Natural killer cell treated with Interleukin-12 subunit alpha and Interleukin-12 subunit beta and Interleukin-15 and Interleukin-18, amount 100 ng/mL, for 72 hours (primary cell): Measurements from ENCODE around the gene MMP14. TPM values are rescaled to one million over a fixed set of nuclear protein-coding genes. Genes with fewer than 3 reads are reported as not detected.

Experiments
- ATAC-seq, 2 donors: fragments of 150-1000 bp; cut with Tn5 transposase in 1 of 2; sonication (Bioruptor Pico), chemical (Tn5 transposase) in 1 of 2; 2 replicates each; pipeline ENCODE4 v1.10.0; 2021
- DNase-seq: peaks from one replicate; pipeline ENCODE4 v3.0.0; 2022; ENCODE audit warnings: low spot score
- H3K27ac Mint-ChIP-seq, 2 donors: 1 replicate in 1 of 2; 2 replicates in 1 of 2; pipeline ENCODE4 v1.8.0; 2022; ENCODE audit warnings: mixed read lengths in 2 of 2, mild to moderate bottlenecking in 1 of 2, moderate library complexity in 1 of 2
- H3K27me3 Mint-ChIP-seq, 2 donors: 1 replicate in 1 of 2; 2 replicates in 1 of 2; pipeline ENCODE4 v1.8.0; 2022; ENCODE audit warnings: mixed read lengths in 2 of 2
- H3K36me3 Mint-ChIP-seq: one replicate; pipeline ENCODE4 v1.8.0; 2022; ENCODE audit warnings: mixed read lengths
- H3K4me1 Mint-ChIP-seq, 2 donors: 1 replicate in 1 of 2; 2 replicates in 1 of 2; pipeline ENCODE4 v1.8.0; 2022; ENCODE audit warnings: low read depth in 2 of 2, mixed read lengths in 2 of 2, mild to moderate bottlenecking in 1 of 2
- H3K4me3 Mint-ChIP-seq: one replicate; pipeline ENCODE4 v1.8.0; 2022; ENCODE audit warnings: mixed read lengths
- H3K9me3 Mint-ChIP-seq: 2 replicates; pipeline ENCODE4 v1.8.0; 2022; ENCODE audit warnings: mixed read lengths
- total RNA-seq, 2 donors: library from RNA; stranded (reverse); gene quantifications; one replicate each; pipeline ENCODE4 v1.2.3, GENCODE V29; 2022

MMP14 gene
- total RNA-seq, 2 donors from 2014 or later = 3.7 to 8.0 TPM

DNA sequence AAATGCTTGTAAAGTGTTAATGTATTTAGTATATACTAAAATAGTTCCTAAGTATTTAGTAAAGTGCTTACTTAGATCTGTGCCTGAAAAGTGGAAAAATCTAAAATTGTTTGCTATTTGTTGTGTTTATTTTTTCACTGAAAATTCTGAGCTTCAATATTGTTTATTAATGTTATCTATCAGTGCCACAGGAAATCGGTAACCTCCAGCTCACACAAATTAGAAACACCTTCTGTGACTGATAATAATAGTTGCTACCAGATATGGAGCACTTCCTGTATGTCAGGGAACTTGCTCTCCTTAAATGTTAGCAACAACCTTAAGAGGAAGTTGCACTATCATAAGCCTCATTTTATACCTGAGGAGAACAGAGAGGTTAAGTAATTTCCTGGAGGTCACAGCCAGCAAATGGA is 34.4 kb downstream of the MMP14 start:
- ATAC-seq (peak; percentile 2 to 51), DNase-seq (no peak)
- peaks cover 18 to 20% of the 10 kb centered on the region in 2 donors for H3K4me1 Mint-ChIP-seq
- peaks cover 4% of the 10 kb centered on the region for H3K36me3 Mint-ChIP-seq
- no peaks in the 10 kb centered on the region for H3K9me3 Mint-ChIP-seq
- H3K4me3 Mint-ChIP-seq = peak overlapping the region; percentile 90
- peak overlapping the region; percentile 95 to 98 for H3K27ac Mint-ChIP-seq
- H3K27me3 Mint-ChIP-seq = no peaks in the 10 kb centered on the region

DNA sequence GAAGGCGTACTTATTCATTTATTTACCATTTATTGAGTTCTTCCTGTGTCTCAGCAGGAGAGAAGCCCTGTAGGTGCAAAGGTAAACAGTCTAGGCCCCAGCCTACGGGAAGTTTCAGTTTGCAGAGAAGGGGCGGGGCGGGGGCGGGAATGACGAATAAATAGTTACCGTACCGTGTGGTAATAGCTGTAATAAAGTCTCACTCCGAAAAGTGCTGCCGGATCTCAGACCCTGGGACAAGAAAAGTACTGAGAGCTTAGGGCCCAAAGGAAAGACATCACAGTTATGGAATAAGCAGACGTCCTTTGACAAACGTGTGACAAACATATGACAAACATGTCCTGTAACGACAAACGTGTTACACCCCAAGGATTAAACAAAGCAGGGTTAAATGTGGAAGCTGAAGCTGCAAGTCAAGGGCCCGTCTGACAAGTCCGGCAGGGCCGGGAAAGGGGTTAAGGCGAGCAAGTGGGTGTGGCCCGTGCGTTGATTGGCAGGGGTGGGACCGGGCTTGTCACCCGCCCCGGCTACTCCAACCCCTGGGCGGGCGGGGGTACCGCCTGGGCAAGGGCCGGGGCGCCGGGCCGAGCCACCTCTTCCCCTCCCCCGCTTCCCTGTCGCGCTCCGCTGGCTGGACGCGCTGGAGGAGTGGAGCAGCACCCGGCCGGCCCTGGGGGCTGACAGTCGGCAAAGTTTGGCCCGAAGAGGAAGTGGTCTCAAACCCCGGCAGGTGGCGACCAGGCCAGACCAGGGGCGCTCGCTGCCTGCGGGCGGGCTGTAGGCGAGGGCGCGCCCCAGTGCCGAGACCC is 35.0 kb downstream of the MMP14 start, which contains the start of gene LRP10:
Gene LRP10 (plus strand): TSS at position 517 of the 809 bp plus-strand sequence. CDS start 564 bp downstream, outside the sequence.
- H3K36me3 Mint-ChIP-seq = peaks cover 4% of the 10 kb centered on the region
- H3K9me3 Mint-ChIP-seq = no peaks in the 10 kb centered on the region
- DNase-seq (peak; percentile 90), ATAC-seq (peak; percentile 93 to 95)
- peaks cover 18 to 20% of the 10 kb centered on the region in 2 donors for H3K4me1 Mint-ChIP-seq
- peak within 1 kb of the TSS; percentile 90 for H3K4me3 Mint-ChIP-seq
- H3K27ac Mint-ChIP-seq = peak within 1 kb of the TSS; percentile 95 to 98
- no peaks in the 10 kb centered on the region for H3K27me3 Mint-ChIP-seq

DNA sequence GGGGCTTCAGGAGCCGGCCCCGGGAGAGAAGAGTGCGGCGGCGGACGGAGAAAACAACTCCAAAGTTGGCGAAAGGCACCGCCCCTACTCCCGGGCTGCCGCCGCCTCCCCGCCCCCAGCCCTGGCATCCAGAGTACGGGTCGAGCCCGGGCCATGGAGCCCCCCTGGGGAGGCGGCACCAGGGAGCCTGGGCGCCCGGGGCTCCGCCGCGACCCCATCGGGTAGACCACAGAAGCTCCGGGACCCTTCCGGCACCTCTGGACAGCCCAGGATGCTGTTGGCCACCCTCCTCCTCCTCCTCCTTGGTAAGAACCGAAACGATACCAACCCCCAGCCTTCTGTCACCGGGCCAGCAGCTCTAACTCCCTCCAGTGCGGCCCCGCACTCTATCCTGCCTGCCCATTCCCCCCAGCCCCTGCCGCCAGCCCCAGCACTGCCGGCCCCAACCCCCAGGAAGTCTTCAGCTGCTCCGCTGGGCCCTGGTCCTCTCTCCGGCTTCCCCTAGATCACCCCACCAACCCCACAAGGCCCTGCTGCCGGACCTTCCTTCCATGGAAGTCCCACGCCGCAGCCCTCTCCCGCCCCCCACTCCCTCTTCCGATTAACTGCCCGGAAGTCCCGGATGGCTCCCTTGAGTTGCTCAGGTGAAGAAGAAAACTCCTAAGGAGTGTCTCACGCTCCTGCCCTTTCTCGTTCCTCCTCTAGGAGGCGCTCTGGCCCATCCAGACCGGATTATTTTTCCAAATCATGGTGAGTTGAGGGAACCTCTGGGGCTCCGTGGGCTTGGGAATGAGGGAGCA is 35.8 kb downstream of the MMP14 start:
- Mint-ChIP-seq H3K4me1 (peaks cover 18 to 20% of the 10 kb centered on the region in 2 donors), H3K27me3 (no peaks in the 10 kb centered on the region), H3K4me3 (peak overlapping the region; percentile 90), H3K9me3 (no peaks in the 10 kb centered on the region), H3K27ac (peak overlapping the region; percentile 95 to 97), H3K36me3 (peaks cover 4% of the 10 kb centered on the region)
- DNase-seq (peak; percentile 77), ATAC-seq (peak; percentile 50 to 59)

DNA sequence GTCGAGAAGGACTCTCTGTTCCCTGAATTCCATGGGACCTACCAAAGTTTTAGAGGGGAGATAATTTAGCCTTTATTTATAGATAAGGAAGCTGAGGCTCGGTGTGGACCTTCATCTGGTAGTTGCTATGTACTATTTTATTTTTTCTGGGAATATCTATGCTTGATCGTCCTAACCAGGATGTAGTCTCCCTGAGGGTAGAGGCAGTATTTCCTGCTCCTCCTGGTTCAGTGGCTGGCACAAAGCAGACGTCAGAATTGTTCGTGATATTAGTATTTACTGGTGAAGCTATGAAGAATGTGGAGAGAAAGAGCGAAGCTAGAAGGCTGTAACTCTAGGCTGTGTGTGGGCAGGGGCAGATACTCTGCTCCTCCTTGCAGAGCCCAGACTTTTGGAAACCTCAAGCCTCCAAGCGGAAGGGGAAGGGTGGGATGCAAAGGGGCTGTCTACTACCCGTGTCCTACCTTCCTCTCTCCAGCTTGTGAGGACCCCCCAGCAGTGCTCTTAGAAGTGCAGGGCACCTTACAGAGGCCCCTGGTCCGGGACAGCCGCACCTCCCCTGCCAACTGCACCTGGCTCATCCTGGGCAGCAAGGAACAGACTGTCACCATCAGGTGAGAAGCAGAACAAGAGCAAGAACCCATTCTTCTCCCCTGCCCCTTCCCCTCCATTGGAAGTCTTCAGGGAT is 36.6 kb downstream of the MMP14 start:
- Mint-ChIP-seq H3K9me3 (no peaks in the 10 kb centered on the region), H3K36me3 (peaks cover 4% of the 10 kb centered on the region), H3K27me3 (no peaks in the 10 kb centered on the region), H3K4me1 (peaks cover 18 to 21% of the 10 kb centered on the region in 2 donors), H3K27ac (peak overlapping the region; percentile 95 to 97), H3K4me3 (peak overlapping the region; percentile 90)
- no peak for ATAC-seq
- no peak for DNase-seq

DNA sequence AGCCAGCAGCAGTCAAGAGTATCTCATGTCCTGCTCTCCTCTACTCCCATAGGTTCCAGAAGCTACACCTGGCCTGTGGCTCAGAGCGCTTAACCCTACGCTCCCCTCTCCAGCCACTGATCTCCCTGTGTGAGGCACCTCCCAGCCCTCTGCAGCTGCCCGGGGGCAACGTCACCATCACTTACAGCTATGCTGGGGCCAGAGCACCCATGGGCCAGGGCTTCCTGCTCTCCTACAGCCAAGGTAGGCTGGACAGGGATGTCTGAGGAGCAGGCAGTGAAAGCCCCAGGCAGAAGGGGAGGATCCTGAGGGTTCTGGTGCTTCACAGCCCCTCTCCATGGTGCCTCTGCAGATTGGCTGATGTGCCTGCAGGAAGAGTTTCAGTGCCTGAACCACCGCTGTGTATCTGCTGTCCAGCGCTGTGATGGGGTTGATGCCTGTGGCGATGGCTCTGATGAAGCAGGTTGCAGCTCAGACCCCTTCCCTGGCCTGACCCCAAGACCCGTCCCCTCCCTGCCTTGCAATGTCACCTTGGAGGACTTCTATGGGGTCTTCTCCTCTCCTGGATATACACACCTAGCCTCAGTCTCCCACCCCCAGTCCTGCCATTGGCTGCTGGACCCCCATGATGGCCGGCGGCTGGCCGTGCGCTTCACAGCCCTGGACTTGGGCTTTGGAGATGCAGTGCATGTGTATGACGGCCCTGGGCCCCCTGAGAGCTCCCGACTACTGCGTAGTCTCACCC is 38.8 kb downstream of the MMP14 start:
- no peak overlapping the region for H3K4me3 Mint-ChIP-seq
- H3K36me3 Mint-ChIP-seq = peaks cover 4% of the 10 kb centered on the region
- ATAC-seq (no peak), DNase-seq (no peak)
- H3K27me3 Mint-ChIP-seq = no peaks in the 10 kb centered on the region
- peaks cover 18 to 24% of the 10 kb centered on the region in 2 donors for H3K4me1 Mint-ChIP-seq
- no peaks in the 10 kb centered on the region for H3K9me3 Mint-ChIP-seq
- no peak overlapping the region for H3K27ac Mint-ChIP-seq

DNA sequence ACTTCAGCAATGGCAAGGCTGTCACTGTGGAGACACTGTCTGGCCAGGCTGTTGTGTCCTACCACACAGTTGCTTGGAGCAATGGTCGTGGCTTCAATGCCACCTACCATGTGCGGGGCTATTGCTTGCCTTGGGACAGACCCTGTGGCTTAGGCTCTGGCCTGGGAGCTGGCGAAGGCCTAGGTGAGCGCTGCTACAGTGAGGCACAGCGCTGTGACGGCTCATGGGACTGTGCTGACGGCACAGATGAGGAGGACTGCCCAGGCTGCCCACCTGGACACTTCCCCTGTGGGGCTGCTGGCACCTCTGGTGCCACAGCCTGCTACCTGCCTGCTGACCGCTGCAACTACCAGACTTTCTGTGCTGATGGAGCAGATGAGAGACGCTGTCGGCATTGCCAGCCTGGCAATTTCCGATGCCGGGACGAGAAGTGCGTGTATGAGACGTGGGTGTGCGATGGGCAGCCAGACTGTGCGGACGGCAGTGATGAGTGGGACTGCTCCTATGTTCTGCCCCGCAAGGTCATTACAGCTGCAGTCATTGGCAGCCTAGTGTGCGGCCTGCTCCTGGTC is 39.4 kb downstream of the MMP14 start:
- peaks cover 4% of the 10 kb centered on the region for H3K36me3 Mint-ChIP-seq
- ATAC-seq (no peak), DNase-seq (no peak)
- H3K4me1 Mint-ChIP-seq = peaks cover 14 to 22% of the 10 kb centered on the region in 2 donors
- no peak overlapping the region for H3K4me3 Mint-ChIP-seq
- H3K9me3 Mint-ChIP-seq = no peaks in the 10 kb centered on the region
- H3K27ac Mint-ChIP-seq = no peak overlapping the region
- H3K27me3 Mint-ChIP-seq = no peaks in the 10 kb centered on the region

DNA sequence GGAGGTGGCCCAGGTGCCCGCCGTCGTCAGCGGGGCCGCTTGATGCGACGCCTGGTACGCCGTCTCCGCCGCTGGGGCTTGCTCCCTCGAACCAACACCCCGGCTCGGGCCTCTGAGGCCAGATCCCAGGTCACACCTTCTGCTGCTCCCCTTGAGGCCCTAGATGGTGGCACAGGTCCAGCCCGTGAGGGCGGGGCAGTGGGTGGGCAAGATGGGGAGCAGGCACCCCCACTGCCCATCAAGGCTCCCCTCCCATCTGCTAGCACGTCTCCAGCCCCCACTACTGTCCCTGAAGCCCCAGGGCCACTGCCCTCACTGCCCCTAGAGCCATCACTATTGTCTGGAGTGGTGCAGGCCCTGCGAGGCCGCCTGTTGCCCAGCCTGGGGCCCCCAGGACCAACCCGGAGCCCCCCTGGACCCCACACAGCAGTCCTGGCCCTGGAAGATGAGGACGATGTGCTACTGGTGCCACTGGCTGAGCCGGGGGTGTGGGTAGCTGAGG is 40.7 kb downstream of the MMP14 start:
- peaks cover 12 to 19% of the 10 kb centered on the region in 2 donors for H3K4me1 Mint-ChIP-seq
- no peaks in the 10 kb centered on the region for H3K9me3 Mint-ChIP-seq
- DNase-seq (no peak), ATAC-seq (no peak)
- no peaks in the 10 kb centered on the region for H3K27me3 Mint-ChIP-seq
- H3K36me3 Mint-ChIP-seq = peaks cover 4% of the 10 kb centered on the region
- H3K4me3 Mint-ChIP-seq = no peak overlapping the region
- H3K27ac Mint-ChIP-seq = no peak overlapping the region

DNA sequence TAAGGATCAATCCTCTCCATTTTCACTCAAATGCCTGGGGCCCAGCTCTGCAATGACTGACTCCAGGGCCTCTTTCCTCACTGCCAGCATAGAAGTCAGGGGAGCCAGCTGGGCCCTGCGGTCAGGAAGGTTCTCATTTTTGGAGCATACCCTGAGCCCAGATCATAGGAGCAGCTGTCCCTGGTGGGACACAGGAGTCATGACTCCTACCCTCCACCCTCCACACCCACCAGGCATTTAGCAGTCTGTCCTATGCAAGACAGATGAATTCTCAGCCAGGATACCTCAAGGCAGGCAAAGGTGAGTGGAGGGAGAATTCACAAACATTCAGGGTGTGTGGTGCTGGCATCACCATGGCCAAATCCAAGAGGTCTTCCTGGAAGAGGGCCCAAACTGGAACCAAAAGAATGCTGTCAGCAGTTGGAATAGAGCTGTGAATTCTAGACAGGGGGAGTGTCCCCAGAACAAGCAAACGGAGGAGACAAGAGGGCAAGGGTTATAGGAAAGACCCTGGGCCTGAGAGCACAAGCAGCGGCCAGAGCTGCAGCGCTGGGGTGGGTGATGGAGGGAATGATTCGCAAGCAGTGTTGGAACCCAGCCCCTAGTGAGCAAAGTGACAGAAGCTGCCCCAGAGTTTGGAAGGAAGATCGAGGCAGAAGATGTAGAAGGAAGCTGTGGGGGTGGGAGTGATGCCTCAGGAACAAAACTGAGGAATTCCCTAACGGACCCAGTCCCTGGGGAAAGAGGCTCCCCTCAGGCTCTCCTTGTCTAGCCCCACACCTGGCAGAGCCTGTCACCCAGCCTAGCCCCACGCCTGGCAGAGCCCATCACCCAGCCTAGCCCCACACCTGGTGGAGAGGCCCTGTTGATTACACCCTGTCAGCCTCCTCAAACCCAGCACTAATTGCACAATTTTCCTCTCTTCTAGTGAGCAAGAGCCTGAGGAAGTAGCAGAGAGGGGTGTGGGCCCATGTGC is 42.2 kb downstream of the MMP14 start:
- ATAC-seq (peak in 1 of 2 donors; percentile 4), DNase-seq (no peak)
- H3K36me3 Mint-ChIP-seq = no peaks in the 10 kb centered on the region
- H3K9me3 Mint-ChIP-seq = no peaks in the 10 kb centered on the region
- H3K27me3 Mint-ChIP-seq = no peaks in the 10 kb centered on the region
- H3K27ac Mint-ChIP-seq = peak overlapping the region; percentile 20 to 21
- peaks cover 8 to 14% of the 10 kb centered on the region in 2 donors for H3K4me1 Mint-ChIP-seq
- no peak overlapping the region for H3K4me3 Mint-ChIP-seq

DNA sequence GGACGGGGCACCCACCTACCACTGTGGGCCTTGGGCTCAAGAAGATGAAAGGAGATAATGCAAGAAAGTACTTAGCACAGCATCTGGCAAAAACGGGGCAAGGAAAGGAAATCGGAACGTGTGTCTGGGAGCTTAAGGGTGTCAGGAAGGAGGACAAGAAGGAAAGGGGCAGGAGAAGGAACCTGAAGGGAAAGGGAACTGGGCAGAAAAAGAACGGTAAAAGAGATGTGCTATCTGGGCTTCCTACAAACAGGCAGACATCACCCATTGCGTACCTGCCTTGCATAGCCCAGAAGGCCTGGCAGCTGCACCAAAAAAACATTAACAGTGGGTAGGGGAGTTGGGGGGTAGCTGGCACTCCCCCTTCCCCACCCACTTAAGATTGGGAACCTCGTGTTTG is 45.7 kb downstream of the MMP14 start:
- no peak for ATAC-seq
- no peak overlapping the region for H3K4me3 Mint-ChIP-seq

DNA sequence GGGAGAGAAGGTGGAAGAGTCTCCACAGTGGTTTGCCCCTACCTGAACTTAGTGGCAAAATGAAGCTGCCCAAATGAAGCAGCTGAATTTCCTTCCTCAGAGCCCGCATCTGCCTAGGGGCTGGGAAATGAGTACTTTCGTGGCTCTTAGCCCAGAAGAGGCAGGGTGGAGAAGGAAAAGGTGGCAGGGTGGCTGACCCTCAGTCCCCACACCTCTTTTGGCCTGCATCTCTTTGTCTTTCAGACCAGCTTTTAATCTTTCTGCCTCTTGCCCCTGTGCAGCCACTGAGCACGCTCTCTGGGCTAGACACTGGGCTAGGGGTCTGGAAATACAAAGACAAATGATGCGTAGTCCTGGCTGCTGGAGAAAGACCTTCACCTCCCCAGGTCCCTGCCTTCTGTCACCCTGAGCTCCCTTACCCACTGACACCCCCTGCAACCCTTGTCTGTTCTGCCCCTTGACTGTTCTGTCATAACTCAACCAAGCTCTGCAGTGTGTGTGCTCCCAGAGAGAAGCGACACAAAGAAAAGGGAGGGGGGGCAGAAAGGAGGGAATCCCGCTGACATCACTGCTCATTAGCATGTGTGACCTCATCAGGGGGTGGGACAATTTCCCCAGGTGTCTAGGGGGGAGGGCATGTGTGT is 46.3 kb downstream of the MMP14 start:
- DNase-seq (no peak), ATAC-seq (no peak)
- Mint-ChIP-seq H3K9me3 (no peaks in the 10 kb centered on the region), H3K36me3 (no peaks in the 10 kb centered on the region), H3K4me3 (no peak overlapping the region), H3K27me3 (peaks cover 0 to 3% of the 10 kb centered on the region in 2 donors), H3K27ac (peak overlapping the region in 1 of 2 donors; percentile 54), H3K4me1 (peaks cover 28% of the 10 kb centered on the region in 2 donors)

More for the DNA sequence above, 45.7 kb downstream of the MMP14 start:
- H3K4me1 Mint-ChIP-seq = peaks cover 22 to 23% of the 10 kb centered on the region in 2 donors
- DNase-seq = no peak
- H3K9me3 Mint-ChIP-seq = no peaks in the 10 kb centered on the region
- no peaks in the 10 kb centered on the region for H3K36me3 Mint-ChIP-seq
- H3K27me3 Mint-ChIP-seq = peaks cover 0 to 3% of the 10 kb centered on the region in 2 donors
- H3K27ac Mint-ChIP-seq = peak overlapping the region in 1 of 2 donors; percentile 34

DNA sequence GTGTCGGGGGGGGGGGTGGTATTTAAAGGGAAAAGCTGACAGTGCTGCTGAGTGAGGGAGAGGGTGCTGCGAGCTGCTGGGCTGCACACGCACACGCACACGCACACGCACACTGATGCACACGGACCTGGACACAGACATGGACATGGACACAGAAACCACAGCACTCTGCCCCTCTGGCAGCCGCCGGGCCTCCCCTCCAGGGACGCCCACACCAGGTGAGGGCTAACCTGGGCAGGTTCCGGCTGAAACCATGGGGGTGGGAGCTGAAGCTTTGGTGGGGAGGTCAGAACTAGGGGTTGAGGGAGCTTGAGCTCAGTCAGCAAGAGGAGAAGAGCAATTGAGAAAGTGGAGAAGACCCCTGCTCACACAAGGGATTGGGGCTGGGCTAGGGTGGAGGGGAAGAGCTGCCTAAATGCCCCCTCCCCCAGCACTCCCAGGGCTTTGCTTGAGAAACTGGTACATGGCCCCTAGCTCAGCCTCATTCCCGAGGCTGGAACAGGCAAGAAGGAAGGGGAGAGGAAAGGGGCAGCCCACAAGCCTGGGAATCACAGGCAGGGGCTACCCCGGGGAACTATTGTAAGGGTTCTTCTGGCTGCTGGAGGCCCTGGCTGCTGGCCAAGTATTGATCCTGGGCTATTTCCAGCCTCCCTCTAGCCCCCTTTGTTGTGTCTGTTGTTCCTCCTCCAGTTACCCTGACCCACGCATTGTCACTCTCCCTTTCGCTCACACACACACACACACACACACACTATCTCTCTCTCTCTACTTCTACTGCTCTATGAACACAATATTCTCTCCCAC is 47.0 kb downstream of the MMP14 start, which contains the start of gene REM2:
Gene REM2 (plus strand): TSS at position 50 of the 804 bp plus-strand sequence. CDS start 66 bp downstream, at position 116.
- no peak for ATAC-seq
- Mint-ChIP-seq H3K9me3 (no peaks in the 10 kb centered on the region), H3K27ac (peak within 1 kb of the TSS; percentile 34 to 54), H3K4me3 (no peak within 1 kb of the TSS), H3K36me3 (no peaks in the 10 kb centered on the region), H3K4me1 (peaks cover 28 to 33% of the 10 kb centered on the region in 2 donors), H3K27me3 (peaks cover 0 to 3% of the 10 kb centered on the region in 2 donors)
- DNase-seq = no peak
